Measurements from ENCODE around the gene DPP3. TPM values are rescaled to one million over a fixed set of nuclear protein-coding genes. Genes with fewer than 3 reads are reported as not detected.

Gene DPP3
- total RNA-seq, 1 donor from 2014 or later: 106 TPM

DNA sequence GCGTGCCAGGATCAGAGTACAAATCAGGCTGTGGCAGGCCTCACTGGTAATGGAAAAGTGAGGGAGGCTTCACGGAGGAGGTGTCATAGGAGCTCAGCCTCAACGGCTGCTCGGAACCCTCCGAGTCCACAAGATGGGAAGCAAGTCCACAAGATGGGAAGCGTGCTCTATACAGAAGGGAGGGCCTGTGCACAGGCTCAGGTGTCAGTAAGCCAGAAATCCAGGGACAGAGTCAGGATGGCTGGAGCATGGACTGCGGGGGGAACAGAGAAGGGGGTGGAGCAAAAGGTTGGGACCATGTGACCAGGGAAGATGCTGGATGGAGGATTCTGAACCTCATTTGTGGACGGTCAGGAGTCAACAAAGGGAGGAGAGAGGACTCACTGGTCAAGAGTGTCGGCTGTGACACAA is 3.4 kb upstream of the DPP3 start:
- no peak for DNase-seq (ENCODE audit: low read depth)
- H3K4me3 ChIP-seq (ENCODE audit: low read depth, low read length): no peak overlapping the region

GRCh38 chr11:66477263-66478201 is 2.7 kb upstream of the DPP3 start:
- no peak for DNase-seq (ENCODE audit: low read depth)
- H3K4me3 ChIP-seq (ENCODE audit: low read depth, low read length): no peak overlapping the region
- no peak for TF ChIP-seq CTCF (conservative IDR thresholded peaks at IDR 0.05; ENCODE audit: low read depth, low read length)

More for the DNA sequence above, 3.4 kb upstream of the DPP3 start:
- no peak for TF ChIP-seq CTCF (conservative IDR thresholded peaks at IDR 0.05; ENCODE audit: low read depth, low read length)

- peak overlapping the region; percentile 95 for H3K4me3 ChIP-seq (ENCODE audit: low read depth, low read length)
- no peak for DNase-seq (ENCODE audit: low read depth)
- TF ChIP-seq CTCF (conservative IDR thresholded peaks at IDR 0.05; ENCODE audit: low read depth, low read length): peak; percentile 90
Observed at GRCh38 chr11:66478729-66479393, 1.4 kb upstream of the DPP3 start.

GRCh38 chr11:66479394-66480116 is 679 bp upstream of the DPP3 start:
- peak; percentile 4 for DNase-seq (ENCODE audit: low read depth)
- no peak for TF ChIP-seq CTCF (conservative IDR thresholded peaks at IDR 0.05; ENCODE audit: low read depth, low read length)
- peak overlapping the region; percentile 95 for H3K4me3 ChIP-seq (ENCODE audit: low read depth, low read length)

GRCh38 chr11:66484806-66485380 is 4.7 kb downstream of the DPP3 start:
- no peak for TF ChIP-seq CTCF (conservative IDR thresholded peaks at IDR 0.05; ENCODE audit: low read depth, low read length)
- DNase-seq (ENCODE audit: low read depth): no peak
- no peak overlapping the region for H3K4me3 ChIP-seq (ENCODE audit: low read depth, low read length)

GRCh38 chr11:66488957-66489356 is 8.7 kb downstream of the DPP3 start:
- H3K4me3 ChIP-seq (ENCODE audit: low read depth, low read length): no peak overlapping the region
- DNase-seq (ENCODE audit: low read depth): no peak
- no peak for TF ChIP-seq CTCF (conservative IDR thresholded peaks at IDR 0.05; ENCODE audit: low read depth, low read length)
